ENCODE measurements around the gene B3GALT4. TPM values are rescaled to one million over a fixed set of nuclear protein-coding genes. Genes with fewer than 3 reads are reported as not detected.
"Not testable (repeated sequence)": the region's sequence is repeated elsewhere in the genome, so short reads cannot be mapped to it uniquely, and the experiment has no call there.

The B3GALT4 gene
- total RNA-seq, 1 donor from 2014 or later, result 6.5 TPM

- intact Hi-C loops (cut with micrococcal nuclease), result no loop called here
- H3K4me1 Mint-ChIP-seq (ENCODE audit: low read depth), result peaks cover 32% of the 10 kb centered on the region
- peak overlapping the region; percentile 38 for H3K4me3 Mint-ChIP-seq (ENCODE audit: low read depth)
- no peaks in the 10 kb centered on the region for H3K27me3 Mint-ChIP-seq (ENCODE audit: low read depth)
- no peak for DNase-seq (ENCODE audit: low spot score)
- no peaks in the 10 kb centered on the region for H3K9me3 Mint-ChIP-seq
- peaks cover 37% of the 10 kb centered on the region for H3K36me3 Mint-ChIP-seq (ENCODE audit: low read depth)
- peak overlapping the region; percentile 66 for H3K27ac Mint-ChIP-seq
Measured at GRCh38 chr6:33251395-33252012, 25.4 kb upstream of the B3GALT4 start.

- Mint-ChIP-seq H3K4me3 (ENCODE audit: low read depth) (no peak overlapping the region), H3K36me3 (ENCODE audit: low read depth) (peaks cover 39% of the 10 kb centered on the region), H3K27me3 (ENCODE audit: low read depth) (no peaks in the 10 kb centered on the region), H3K27ac (no peak overlapping the region), H3K9me3 (no peaks in the 10 kb centered on the region), H3K4me1 (ENCODE audit: low read depth) (peaks cover 32% of the 10 kb centered on the region)
- DNase-seq (ENCODE audit: low spot score), result no peak
- intact Hi-C loops (cut with micrococcal nuclease), result no loop called here
Measured at GRCh38 chr6:33252759-33253158, 24.2 kb upstream of the B3GALT4 start.

- H3K27ac Mint-ChIP-seq, result no peak overlapping the region
- intact Hi-C loops (cut with micrococcal nuclease), result no loop called here
- H3K9me3 Mint-ChIP-seq, result no peaks in the 10 kb centered on the region
- no peak overlapping the region for H3K4me3 Mint-ChIP-seq (ENCODE audit: low read depth)
- peaks cover 45% of the 10 kb centered on the region for H3K36me3 Mint-ChIP-seq (ENCODE audit: low read depth)
- DNase-seq (ENCODE audit: low spot score), result no peak
- H3K4me1 Mint-ChIP-seq (ENCODE audit: low read depth), result peaks cover 23% of the 10 kb centered on the region
- no peaks in the 10 kb centered on the region for H3K27me3 Mint-ChIP-seq (ENCODE audit: low read depth)
Measured at GRCh38 chr6:33254591-33254990, 22.3 kb upstream of the B3GALT4 start.

- DNase-seq (ENCODE audit: low spot score), result no peak
- Mint-ChIP-seq H3K4me3 (ENCODE audit: low read depth) (no peak overlapping the region), H3K9me3 (no peaks in the 10 kb centered on the region), H3K27ac (no peak overlapping the region), H3K4me1 (ENCODE audit: low read depth) (no peaks in the 10 kb centered on the region), H3K36me3 (ENCODE audit: low read depth) (peaks cover 48% of the 10 kb centered on the region), H3K27me3 (ENCODE audit: low read depth) (no peaks in the 10 kb centered on the region)
- intact Hi-C loops (cut with micrococcal nuclease), result no loop called here
Measured at GRCh38 chr6:33259032-33259431, 17.9 kb upstream of the B3GALT4 start.

- intact Hi-C loops (cut with micrococcal nuclease); DNase-seq (ENCODE audit: low spot score); H3K27ac Mint-ChIP-seq; H3K4me3 Mint-ChIP-seq (ENCODE audit: low read depth); H3K9me3 Mint-ChIP-seq; H3K27me3 Mint-ChIP-seq (ENCODE audit: low read depth); H3K4me1 Mint-ChIP-seq (ENCODE audit: low read depth): not testable (repeated sequence)
- peaks cover 71% of the 10 kb centered on the region for H3K36me3 Mint-ChIP-seq (ENCODE audit: low read depth)
Measured at GRCh38 chr6:33262490-33262889, 14.4 kb upstream of the B3GALT4 start.

- Mint-ChIP-seq H3K36me3 (ENCODE audit: low read depth) (peaks cover 77% of the 10 kb centered on the region), H3K27ac (no peak overlapping the region), H3K4me3 (ENCODE audit: low read depth) (no peak overlapping the region), H3K9me3 (no peaks in the 10 kb centered on the region), H3K4me1 (ENCODE audit: low read depth) (no peaks in the 10 kb centered on the region), H3K27me3 (ENCODE audit: low read depth) (no peaks in the 10 kb centered on the region)
- no peak for DNase-seq (ENCODE audit: low spot score)
- intact Hi-C loops (cut with micrococcal nuclease), result no loop called here
Measured at GRCh38 chr6:33264015-33264414, 12.9 kb upstream of the B3GALT4 start.

GRCh38 chr6:33271117-33271467 is 5.8 kb upstream of the B3GALT4 start:
- Mint-ChIP-seq H3K9me3 (no peaks in the 10 kb centered on the region), H3K27ac (peak overlapping the region; percentile 100), H3K36me3 (ENCODE audit: low read depth) (peaks cover 85% of the 10 kb centered on the region), H3K27me3 (ENCODE audit: low read depth) (no peaks in the 10 kb centered on the region), H3K4me3 (ENCODE audit: low read depth) (peak overlapping the region; percentile 98), H3K4me1 (ENCODE audit: low read depth) (peaks cover 25% of the 10 kb centered on the region)
- no peak for DNase-seq (ENCODE audit: low spot score)
- intact Hi-C loops (cut with micrococcal nuclease), result loop anchor here (1.0 to 10.0 kb wide), 5 partner anchors 18 to 154 kb away; partner anchors contain the start of genes PFDN6, RXRB, SLC39A7 and SYNGAP1

- no peaks in the 10 kb centered on the region for H3K27me3 Mint-ChIP-seq (ENCODE audit: low read depth)
- DNase-seq (ENCODE audit: low spot score), result peak; percentile 92
- H3K36me3 Mint-ChIP-seq (ENCODE audit: low read depth), result peaks cover 85% of the 10 kb centered on the region
- intact Hi-C loops (cut with micrococcal nuclease), result loop anchor here (1.0 to 10.0 kb wide), 6 partner anchors 18 to 153 kb away; partner anchors contain the start of genes PFDN6, RXRB, SLC39A7 and SYNGAP1
- H3K9me3 Mint-ChIP-seq, result no peaks in the 10 kb centered on the region
- H3K27ac Mint-ChIP-seq, result peak within 1 kb of the TSS; percentile 100
- peak within 1 kb of the TSS; percentile 98 for H3K4me3 Mint-ChIP-seq (ENCODE audit: low read depth)
- H3K4me1 Mint-ChIP-seq (ENCODE audit: low read depth), result peaks cover 31% of the 10 kb centered on the region
Measured at GRCh38 chr6:33271468-33272274, 5.3 kb upstream of the B3GALT4 start, which contains the start of the genes RPS18 and VPS52. TSS of gene RPS18 (plus strand) at chr6:33272075. CDS start at chr6:33272120, 45 bp downstream. TSS of gene VPS52 (minus strand) at chr6:33271876. CDS start at chr6:33271675, 201 bp downstream.

- Mint-ChIP-seq H3K9me3 (no peaks in the 10 kb centered on the region), H3K27ac (peak overlapping the region; percentile 100), H3K4me1 (ENCODE audit: low read depth) (peaks cover 31% of the 10 kb centered on the region), H3K27me3 (ENCODE audit: low read depth) (no peaks in the 10 kb centered on the region), H3K4me3 (ENCODE audit: low read depth) (peak overlapping the region; percentile 98), H3K36me3 (ENCODE audit: low read depth) (peaks cover 81% of the 10 kb centered on the region)
- intact Hi-C loops (cut with micrococcal nuclease), result loop anchor here (1.0 to 10.0 kb wide), 2 partner anchors 51 to 152 kb away; partner anchors contain the start of gene SYNGAP1
- DNase-seq (ENCODE audit: low spot score), result no peak
Measured at GRCh38 chr6:33272275-33273128, 4.4 kb upstream of the B3GALT4 start.

GRCh38 chr6:33273129-33273923 is 3.6 kb upstream of the B3GALT4 start:
- Mint-ChIP-seq H3K27ac (peak overlapping the region; percentile 100), H3K4me3 (ENCODE audit: low read depth) (peak overlapping the region; percentile 98), H3K4me1 (ENCODE audit: low read depth) (peaks cover 34% of the 10 kb centered on the region), H3K36me3 (ENCODE audit: low read depth) (peaks cover 77% of the 10 kb centered on the region), H3K9me3 (no peaks in the 10 kb centered on the region), H3K27me3 (ENCODE audit: low read depth) (no peaks in the 10 kb centered on the region)
- intact Hi-C loops (cut with micrococcal nuclease), result loop anchor here (10.0 kb wide), 1 partner anchor 151 kb away; the partner anchor contains the start of gene SYNGAP1
- DNase-seq (ENCODE audit: low spot score), result no peak

- Mint-ChIP-seq H3K36me3 (ENCODE audit: low read depth) (peaks cover 75% of the 10 kb centered on the region), H3K27me3 (ENCODE audit: low read depth) (no peaks in the 10 kb centered on the region), H3K4me3 (ENCODE audit: low read depth) (peak overlapping the region; percentile 98), H3K27ac (peak overlapping the region; percentile 58), H3K9me3 (no peaks in the 10 kb centered on the region), H3K4me1 (ENCODE audit: low read depth) (peaks cover 39% of the 10 kb centered on the region)
- intact Hi-C loops (cut with micrococcal nuclease), result loop anchor here (10.0 kb wide), 1 partner anchor 151 kb away; the partner anchor contains the start of gene SYNGAP1
- no peak for DNase-seq (ENCODE audit: low spot score)
Measured at GRCh38 chr6:33273924-33274902, 2.7 kb upstream of the B3GALT4 start.
